GM18526 (cell line): Measurements from ENCODE around the gene HYCC1.

ENCODE experiments used
- POLR2A ChIP-seq: IDR thresholded peaks from 3 replicates; pipeline ENCODE4 v1.6.1; 2011; ENCODE audit not compliant: insufficient read length; ENCODE audit errors: extremely low read depth

The HYCC1 gene

DNA sequence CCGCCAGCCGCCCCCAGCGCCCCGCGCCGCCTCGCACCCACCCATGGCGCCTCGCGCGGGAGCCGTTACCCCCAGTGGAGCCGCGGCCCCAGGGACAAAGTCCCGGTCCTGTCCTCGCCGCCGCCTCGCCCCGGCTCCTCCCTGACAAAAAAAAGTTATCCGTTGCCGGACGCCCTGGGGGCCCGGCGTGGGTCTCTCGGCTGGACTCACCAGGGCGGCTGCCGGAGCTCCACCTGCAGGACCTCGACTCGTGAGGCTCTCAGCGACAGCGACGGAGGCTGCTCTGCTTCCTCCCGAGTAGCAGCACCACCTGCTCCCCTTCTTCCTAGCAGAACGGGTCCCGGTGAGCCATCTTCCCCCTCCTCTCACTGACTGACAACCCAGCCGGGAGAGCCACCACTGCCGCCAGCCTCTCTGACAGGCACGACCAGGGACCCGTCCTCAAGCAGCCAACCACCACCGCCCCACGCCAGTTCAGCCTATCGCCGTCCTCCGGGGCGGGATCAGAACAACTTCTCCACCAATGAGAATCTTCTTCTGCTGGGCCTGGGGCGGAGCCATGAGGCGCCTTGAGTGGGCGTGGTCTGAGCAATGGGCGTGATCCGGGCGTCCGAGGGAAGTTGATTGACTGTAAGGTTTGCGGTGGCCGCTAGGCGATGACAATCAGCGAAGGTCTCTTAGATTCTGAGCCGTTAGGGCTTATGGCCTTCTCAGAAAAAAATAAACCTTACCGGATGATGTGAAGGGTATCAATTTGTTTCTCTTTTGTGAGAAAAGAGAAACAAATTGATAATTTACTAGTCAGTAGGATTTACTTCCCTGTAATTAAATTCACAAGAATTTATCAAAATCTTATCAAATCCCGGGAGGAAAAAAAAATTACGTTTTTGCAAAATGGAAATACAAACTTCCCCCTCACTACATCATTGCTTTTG lies at the start of gene HYCC1:
HYCC1 (minus strand) TSS at position 416 of the 935 bp plus-strand sequence. CDS start 23,019 bp downstream, outside the sequence.
- TF ChIP-seq POLR2A = peak; percentile 98

DNA sequence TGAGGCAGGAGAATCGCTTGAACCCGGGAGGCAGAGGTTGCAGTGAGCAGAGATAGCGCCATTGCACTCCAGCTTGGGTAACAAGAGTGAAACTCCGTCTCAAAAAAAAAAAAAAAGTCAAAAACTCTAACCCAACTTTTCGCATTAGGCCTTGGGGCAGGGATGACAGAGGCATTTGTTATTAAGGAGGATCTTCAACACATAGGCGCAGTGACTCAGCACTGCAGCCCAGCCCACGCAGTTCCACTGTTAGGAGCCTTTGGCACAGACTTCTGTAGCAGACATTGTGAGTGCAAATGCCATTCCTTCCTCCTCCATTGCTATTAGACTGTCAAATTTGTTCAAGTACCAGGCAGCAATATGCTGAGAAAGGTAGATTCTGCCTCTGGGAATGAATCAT lies 48.5 kb upstream of the HYCC1 start:
- TF ChIP-seq POLR2A = no peak

DNA sequence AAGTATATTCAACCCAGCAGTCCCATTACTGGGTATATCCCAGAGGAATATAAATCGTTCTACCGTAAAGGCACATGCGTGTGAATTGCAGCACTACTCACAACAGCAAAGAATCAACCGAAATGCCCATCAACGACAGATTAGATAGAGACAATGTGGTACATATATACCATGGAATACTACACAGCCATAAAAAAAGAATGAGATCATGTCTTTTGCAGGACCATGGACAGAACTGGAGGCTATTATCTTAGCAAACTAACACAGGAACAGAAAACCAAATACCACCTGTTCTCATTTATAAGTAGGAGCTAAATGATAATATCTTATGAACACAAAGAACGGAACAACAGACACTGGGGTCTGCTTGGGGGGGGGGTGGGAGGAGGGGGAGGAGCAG lies 47.4 kb upstream of the HYCC1 start:
- no peak for TF ChIP-seq POLR2A

DNA sequence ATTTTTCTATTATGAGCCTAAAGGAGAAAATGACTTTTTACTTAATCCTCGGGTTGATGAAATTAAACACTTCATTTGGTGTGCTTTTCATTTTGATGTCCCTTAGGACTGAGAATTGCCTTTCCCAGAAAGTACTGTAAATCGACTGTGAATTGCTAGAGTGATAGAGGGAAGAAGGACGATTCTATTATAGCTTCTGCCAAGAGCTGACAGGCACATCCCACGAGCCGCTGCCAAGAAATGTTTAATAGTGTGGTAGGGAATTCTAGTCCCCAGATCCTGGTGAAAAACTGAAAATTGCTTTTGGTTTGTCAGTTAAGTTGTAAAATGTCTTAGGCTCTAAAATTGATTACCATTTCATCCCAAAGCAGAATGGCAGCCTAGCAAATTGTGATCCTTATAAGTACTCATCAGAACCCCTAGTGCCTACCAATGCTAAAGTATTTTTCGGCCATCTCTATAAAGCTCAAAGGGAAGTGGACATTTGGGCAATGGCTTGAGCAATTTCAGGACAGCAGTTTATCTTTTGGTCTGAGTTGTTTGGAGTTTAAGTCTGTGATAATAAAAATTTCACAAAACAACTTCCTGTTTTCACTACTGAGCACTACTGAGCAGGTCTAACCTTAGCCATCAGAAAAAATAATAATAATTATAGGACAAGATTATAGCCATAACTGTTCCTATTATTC lies 44.6 kb upstream of the HYCC1 start:
- TF ChIP-seq POLR2A = no peak

DNA sequence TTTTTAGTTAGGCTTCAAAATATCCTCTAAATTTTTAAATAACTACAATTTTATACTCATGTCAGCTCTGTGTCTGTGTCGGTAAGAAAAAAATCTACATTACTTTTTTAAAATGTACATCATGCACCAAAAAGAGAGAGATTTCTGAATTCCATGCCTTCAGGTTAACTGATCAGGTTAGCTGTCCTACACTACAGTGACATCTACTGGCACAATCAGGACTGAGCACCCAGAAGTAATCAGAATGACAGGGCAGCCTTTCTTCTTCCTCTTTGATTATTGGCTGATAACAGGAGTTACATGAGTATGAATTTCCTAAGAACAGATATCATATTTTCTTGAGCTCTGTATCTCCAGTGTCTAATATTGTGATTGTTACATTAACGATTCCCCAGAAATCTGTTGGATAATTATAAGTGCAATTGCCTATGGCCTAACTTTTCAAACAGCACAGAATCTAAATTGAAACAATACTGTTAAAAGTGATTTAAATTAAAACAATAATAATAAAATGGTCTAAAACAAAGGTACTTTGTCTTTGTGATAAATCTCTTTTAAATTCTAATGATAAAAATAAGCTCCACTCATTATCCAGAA lies 41.8 kb upstream of the HYCC1 start:
- TF ChIP-seq POLR2A = no peak

DNA sequence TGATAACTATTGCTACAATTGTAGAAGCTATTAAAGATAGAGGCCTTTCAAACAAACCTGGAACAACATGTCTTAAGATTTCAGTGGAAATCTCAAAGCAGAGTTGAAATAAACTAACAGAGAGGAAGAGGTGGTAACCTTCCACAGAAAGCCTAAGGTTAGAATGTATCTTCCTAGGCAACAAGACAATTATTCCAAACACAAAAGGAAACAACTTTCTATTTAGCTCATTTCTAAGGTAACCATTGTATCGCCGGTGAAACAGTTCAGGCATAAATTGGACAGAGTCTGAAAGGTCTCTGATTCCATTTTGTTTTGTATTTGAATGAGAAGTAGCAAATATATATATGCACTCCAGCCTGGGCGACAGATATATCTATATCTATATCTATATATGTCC lies 30.7 kb upstream of the HYCC1 start:
- no peak for TF ChIP-seq POLR2A

DNA sequence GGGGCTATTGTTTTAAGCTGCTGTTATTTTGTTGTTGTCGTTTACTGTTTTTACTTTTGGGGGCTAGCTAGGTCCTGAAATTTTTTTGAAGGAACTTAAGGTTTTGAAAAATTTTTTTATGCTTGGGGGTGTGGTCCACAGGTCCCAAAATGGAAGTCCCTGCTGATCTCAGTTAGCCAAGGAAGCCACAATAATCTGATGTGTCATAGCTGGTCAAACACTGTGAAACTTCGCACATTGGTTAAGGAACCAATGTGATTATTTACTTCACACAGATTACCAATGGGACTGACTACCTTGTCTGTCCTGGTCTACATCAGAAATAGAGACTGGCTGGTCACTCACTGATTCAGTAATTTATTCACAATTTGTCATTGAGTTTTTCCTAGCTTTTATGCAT lies 29.5 kb upstream of the HYCC1 start:
- TF ChIP-seq POLR2A = no peak

DNA sequence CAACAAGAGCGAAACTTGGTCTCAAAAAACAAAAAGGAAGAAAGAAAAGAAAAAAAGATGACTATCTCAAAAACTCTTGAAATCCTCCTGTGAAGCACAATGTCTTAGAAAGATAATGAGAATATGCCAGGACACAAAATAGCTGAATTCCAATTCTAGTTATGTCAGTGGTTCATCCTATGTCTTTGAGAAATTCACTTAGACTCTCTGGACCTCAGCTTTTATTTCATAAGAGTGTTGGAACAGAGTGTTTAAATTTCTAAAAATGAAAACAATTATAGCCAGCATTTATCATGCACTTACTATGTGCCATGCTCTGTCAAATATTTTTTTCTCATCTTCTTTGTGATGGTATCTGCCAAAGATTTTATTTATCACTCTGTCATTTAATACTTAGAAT lies 13.3 kb upstream of the HYCC1 start:
- no peak for TF ChIP-seq POLR2A

DNA sequence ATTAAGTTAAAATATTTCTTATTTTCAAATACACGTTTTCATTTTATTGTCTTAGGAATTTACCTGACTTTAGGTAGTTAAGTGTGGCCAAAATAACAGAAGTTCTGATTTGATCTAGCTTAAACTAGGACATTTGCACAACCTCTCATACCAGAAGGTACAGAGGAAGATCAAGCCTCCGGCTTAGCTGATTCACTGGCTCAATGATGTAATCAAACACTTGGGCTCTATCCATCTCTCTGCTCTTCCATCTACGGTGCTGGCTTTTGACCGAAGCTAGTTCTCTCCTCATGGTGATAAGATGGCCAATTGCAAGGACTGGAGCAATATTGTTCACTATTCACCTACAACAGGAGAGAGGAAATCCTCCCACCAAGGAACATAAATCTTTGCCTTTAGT lies 12.2 kb upstream of the HYCC1 start:
- TF ChIP-seq POLR2A = no peak

DNA sequence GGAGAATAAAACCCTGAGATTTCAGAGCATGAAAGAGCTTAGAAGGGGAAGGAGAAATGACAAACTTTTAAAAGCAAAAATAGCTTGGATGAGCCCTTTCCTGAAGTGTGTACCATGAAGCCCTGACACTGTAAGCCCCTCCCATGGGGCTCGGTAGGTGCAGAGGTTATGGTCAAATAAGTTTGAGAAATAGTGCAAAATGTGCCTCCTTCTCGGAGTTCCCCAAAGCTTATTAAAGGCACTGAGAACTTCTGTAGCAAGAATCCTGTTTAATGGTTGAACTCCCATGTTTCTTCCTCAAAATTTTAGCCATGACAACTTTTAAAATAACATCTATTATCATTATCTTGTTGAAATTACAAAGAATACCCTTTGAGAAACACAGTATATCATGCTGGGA lies 10.5 kb upstream of the HYCC1 start:
- no peak for TF ChIP-seq POLR2A

DNA sequence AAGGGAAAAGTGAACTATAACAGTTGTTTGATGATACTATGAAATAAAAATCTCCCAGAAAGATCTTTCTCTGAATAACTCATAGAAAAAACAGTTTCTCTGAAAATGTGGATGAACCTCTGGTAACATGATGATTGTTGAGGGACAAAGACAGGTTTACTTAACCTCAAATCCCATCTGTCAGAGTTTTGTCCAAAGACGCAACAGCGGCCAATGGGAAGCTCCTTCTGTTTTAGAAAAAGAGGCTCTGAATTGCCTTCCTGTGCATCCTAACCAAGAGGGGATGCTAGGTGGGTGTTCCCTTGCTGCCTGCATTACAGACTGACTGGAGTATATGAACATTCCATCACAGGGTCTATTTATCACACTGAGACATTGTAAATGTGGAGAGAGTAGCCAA lies 8.9 kb upstream of the HYCC1 start:
- TF ChIP-seq POLR2A = no peak

DNA sequence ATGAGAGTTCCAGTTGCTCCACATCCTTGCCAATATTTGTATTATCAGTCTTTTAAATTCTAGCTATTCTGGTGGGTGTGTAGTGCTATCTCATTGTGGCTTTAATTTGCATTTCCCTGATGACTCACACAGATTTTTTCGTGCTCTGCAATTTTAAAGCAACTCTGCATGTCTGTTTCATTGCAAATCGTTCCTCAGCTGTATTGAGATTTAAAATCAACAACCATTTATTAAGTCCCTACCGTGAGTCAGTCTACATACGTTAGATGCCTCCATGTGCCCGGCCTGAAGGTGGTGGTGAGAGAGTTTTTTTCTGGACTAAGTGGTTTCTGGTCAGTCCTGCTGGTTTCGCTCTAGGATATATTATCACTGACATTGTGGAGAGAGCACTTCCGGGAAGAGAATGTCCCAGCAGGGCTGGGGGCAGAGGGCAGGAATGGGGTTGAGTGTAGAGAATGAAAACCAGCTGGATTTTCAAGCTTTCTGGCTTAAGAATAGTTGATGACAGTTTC lies 8.4 kb upstream of the HYCC1 start:
- no peak for TF ChIP-seq POLR2A

DNA sequence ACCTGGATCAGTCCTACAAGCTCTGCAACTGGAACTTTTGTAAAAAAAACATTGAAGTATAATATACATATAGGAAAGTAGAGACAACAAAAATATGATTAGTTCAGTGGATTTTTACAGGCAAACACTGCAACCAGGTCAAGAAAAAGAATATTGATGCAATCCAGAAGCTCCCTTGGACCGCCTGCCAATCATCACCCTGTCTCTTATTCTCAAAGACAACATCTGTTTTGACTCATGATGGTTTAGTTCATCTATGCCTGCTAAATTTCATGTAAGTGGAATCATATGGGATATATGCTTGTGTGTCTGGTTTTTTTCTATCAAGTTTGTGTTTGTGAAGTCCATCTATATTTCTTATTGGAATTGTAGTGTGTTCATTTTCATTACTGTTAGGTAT lies 7.7 kb upstream of the HYCC1 start:
- TF ChIP-seq POLR2A = no peak

DNA sequence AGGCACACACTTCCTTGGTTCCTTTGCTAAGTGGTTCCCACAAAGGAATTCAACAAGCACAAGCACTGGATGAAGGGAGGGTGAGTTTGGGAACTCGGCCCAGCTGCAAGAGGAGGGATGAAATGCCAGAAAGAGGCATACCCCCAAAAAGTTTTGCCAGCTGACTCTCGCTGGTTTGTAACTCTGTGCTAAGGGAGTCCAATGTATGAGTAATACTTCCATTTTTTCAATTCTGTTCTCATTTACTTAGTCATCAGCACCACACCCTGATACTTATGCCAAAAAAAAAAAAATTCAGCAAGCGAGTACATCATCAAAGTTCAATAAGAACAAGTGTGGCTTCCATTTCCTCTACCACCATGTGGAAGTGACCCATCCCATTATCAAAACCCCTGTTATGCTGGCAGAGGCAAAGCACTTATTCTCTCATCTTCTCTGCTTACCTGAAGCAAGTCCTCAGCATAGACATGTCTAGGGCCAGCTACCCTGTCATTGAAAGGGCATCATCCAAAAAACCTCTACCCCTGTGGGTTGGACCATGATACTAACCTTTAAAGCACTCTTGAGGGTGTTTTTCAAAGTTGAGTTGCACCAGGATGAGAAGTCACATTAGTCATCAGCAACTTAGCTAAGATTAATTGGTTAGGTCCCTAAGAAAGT lies 6.9 kb upstream of the HYCC1 start:
- no peak for TF ChIP-seq POLR2A

DNA sequence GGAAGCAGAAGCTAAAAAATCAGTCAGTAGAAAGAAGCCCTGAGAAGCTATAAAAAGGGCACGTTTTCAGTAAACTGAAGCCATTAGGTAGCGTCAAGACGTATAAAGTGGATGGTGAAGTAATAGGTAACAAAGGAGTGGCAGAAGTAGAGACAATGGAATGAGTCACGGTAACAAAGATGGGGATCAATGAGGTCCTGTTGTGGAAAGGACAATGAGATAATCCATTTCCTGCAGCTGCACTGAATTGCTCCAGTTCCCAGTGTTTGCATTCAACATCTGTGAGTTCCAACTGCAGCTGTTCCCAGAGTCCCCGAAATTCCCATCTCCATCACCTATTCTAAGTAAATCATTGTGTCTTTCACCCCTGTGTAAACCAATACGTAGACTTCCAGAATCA lies 4.8 kb upstream of the HYCC1 start:
- TF ChIP-seq POLR2A = no peak

DNA sequence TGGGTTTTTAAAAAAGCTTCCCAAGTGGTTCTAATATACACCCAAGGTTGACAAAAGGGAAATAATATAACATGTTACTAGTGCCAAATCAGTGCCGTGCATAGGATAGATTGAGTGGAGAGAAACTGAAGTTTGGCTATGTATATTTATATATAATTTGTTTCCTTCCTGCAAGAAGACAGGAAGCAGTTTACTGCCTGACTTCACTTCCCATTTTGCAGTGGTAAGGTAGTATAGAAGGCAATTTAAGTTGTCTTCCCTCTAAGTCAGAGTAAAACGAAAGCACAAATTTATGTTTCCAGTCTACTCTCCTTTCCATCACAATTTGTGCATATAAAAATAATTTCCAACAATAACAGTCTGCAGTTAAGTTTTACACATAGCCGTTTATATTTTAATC lies 3.4 kb upstream of the HYCC1 start:
- no peak for TF ChIP-seq POLR2A
